Endodermal cell (in vitro differentiated cells): ENCODE results near the gene ENOSF1. TPM values are rescaled to one million over a fixed set of nuclear protein-coding genes. Genes with fewer than 3 reads are reported as not detected.

Experiments used
- DNase-seq: peaks from one replicate; pipeline ENCODE4 v3.0.0-alpha.2; 2017
- H3K27ac ChIP-seq: 2 replicates; pipeline ENCODE4 v1.5.1; 2013; ENCODE audit warnings: mild to moderate bottlenecking, low read depth, low read length, moderate library complexity
- H3K27me3 ChIP-seq: 2 replicates; pipeline ENCODE4 v1.6.1; 2013; ENCODE audit warnings: mild to moderate bottlenecking, low read length, moderate library complexity; ENCODE audit not compliant: insufficient read depth, control insufficient read depth, poor library complexity, severe bottlenecking
- H3K36me3 ChIP-seq: 2 replicates; pipeline ENCODE4 v1.7.0; 2013; ENCODE audit warnings: mild to moderate bottlenecking, low read length, moderate library complexity; ENCODE audit not compliant: control insufficient read depth, insufficient read depth
- H3K4me1 ChIP-seq: one replicate; pipeline ENCODE4 v1.7.0; 2013; ENCODE audit warnings: low read length; ENCODE audit not compliant: control insufficient read depth, insufficient read depth
- H3K4me3 ChIP-seq: 2 replicates; pipeline ENCODE4 v1.5.1; 2013; ENCODE audit warnings: mild to moderate bottlenecking, low read length, moderate library complexity
- H3K9ac ChIP-seq: 2 replicates; pipeline ENCODE4 v1.6.1; 2013; ENCODE audit warnings: mild to moderate bottlenecking, low read length, moderate library complexity; ENCODE audit not compliant: poor library complexity, severe bottlenecking; ENCODE audit errors: extremely low read depth
- H3K9me3 ChIP-seq: 2 replicates; pipeline ENCODE4 v1.6.1; 2013; ENCODE audit warnings: mild to moderate bottlenecking, low read length, moderate library complexity; ENCODE audit not compliant: control insufficient read depth
- H3K27ac Mint-ChIP-seq: 2 replicates; pipeline ENCODE4 v1.8.0; 2020; ENCODE audit warnings: mixed read lengths
- H3K27me3 Mint-ChIP-seq: 2 replicates; pipeline ENCODE4 v1.8.0; 2021; ENCODE audit warnings: mild to moderate bottlenecking, mixed read lengths; ENCODE audit not compliant: insufficient read depth
- H3K36me3 Mint-ChIP-seq: 2 replicates; pipeline ENCODE4 v1.8.0; 2020; ENCODE audit warnings: low read depth, mixed read lengths
- H3K4me1 Mint-ChIP-seq: 2 replicates; pipeline ENCODE4 v1.8.0; 2020; ENCODE audit warnings: mixed read lengths
- H3K4me3 Mint-ChIP-seq: 2 replicates; pipeline ENCODE4 v1.8.0; 2020; ENCODE audit warnings: mild to moderate bottlenecking, moderate library complexity, mixed read lengths
- H3K9me3 Mint-ChIP-seq: 2 replicates; pipeline ENCODE4 v1.8.0; 2020; ENCODE audit warnings: mild to moderate bottlenecking, mixed read lengths
- CTCF ChIP-seq: fragments of 200-600 bp; sonication (generic); conservative IDR thresholded peaks from 2 replicates; pipeline ENCODE4 v1.5.0; 2021; ENCODE audit warnings: antibody characterized with exemption, mild to moderate bottlenecking
- WGBS, 2 experiments: methylation state at CpG; one replicate each; pipeline versions ENCODE4 v1.1.5 to v1.1.7; 2013; ENCODE audit warnings: missing lambda C conversion rate in 2 of 2, mixed read lengths in 1 of 2; ENCODE audit not compliant: insufficient coverage in 1 of 2, insufficient read length in 1 of 2; 5-methylcytosine and 5-hydroxymethylcytosine counted together
- total RNA-seq, 2 donors: library from RNA; stranded (reverse); fragmentation: NEBNext Ultra II Directional in 1 of 2; extraction: Animal tissue kit (Norgen Biotek cat#: 25700) in 1 of 2; gene quantifications; 2 replicates in 1 of 2; 3 replicates in 1 of 2; pipeline ENCODE4 v1.2.1, GENCODE V29; 2021

Gene ENOSF1
- total RNA-seq, 2 donors from 2014 or later, result 85.7 to 89.5 TPM

DNA sequence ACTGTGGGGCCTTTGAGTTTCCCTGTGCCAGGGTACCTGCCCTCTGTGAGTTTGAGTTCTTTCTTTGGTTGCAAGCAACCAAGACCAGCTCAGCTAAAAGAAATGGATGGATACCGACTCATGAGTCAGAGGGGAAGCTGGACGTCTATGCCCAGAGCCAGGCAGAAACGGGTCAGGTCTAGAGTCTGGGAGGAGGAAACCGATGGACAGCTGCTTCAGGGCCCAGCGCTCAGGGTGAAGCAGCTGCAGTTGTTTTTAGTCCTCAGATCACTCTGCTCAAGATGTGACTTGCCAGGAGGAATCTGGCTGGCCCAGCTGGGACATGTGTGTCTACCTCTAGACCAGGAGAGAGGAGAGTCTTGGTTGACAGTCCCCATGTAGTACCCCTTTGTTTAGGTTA lies 65.1 kb downstream of the ENOSF1 start:
- no peak for TF ChIP-seq CTCF
- no peak overlapping the region for H3K27ac ChIP-seq
- DNase-seq, result no peak
- no peaks in the 10 kb centered on the region for H3K4me1 Mint-ChIP-seq
- H3K4me3 ChIP-seq, result no peak overlapping the region
- no peak overlapping the region for H3K27ac Mint-ChIP-seq
- peaks cover 1% of the 10 kb centered on the region for H3K27me3 Mint-ChIP-seq
- no peaks in the 10 kb centered on the region for H3K9me3 Mint-ChIP-seq
- H3K36me3 ChIP-seq, result no peaks in the 10 kb centered on the region
- H3K9me3 ChIP-seq, result peaks cover 4% of the 10 kb centered on the region
- whole genome bisulfite sequencing, 2 experiments, result 86 to 96% methylated on average over 5 of the region's 5 CpGs
- no peak overlapping the region for H3K9ac ChIP-seq
- no peaks in the 10 kb centered on the region for H3K36me3 Mint-ChIP-seq
- H3K27me3 ChIP-seq, result no peaks in the 10 kb centered on the region
- no peak overlapping the region for H3K4me3 Mint-ChIP-seq
- H3K4me1 ChIP-seq, result no peaks in the 10 kb centered on the region

- no peak for DNase-seq
- Histone ChIP-seq H3K9me3 (peaks cover 4% of the 10 kb centered on the region), H3K27me3 (no peaks in the 10 kb centered on the region), H3K27ac (no peak overlapping the region), H3K4me3 (no peak overlapping the region), H3K36me3 (no peaks in the 10 kb centered on the region), H3K4me1 (no peaks in the 10 kb centered on the region), H3K9ac (no peak overlapping the region)
- no peaks in the 10 kb centered on the region for H3K36me3 Mint-ChIP-seq
- no peaks in the 10 kb centered on the region for H3K9me3 Mint-ChIP-seq
- WGBS, 2 experiments, result 66% methylated on average over 2 of the region's 2 CpGs; no CpG with 5 or more reads in 1 of the 2 experiments
- no peak overlapping the region for H3K27ac Mint-ChIP-seq
- peaks cover 1% of the 10 kb centered on the region for H3K27me3 Mint-ChIP-seq
- TF ChIP-seq CTCF, result peak; percentile 39
- H3K4me3 Mint-ChIP-seq, result no peak overlapping the region
- no peaks in the 10 kb centered on the region for H3K4me1 Mint-ChIP-seq
Measured at GRCh38 chr18:644395-645004, 67.9 kb downstream of the ENOSF1 start.

DNA sequence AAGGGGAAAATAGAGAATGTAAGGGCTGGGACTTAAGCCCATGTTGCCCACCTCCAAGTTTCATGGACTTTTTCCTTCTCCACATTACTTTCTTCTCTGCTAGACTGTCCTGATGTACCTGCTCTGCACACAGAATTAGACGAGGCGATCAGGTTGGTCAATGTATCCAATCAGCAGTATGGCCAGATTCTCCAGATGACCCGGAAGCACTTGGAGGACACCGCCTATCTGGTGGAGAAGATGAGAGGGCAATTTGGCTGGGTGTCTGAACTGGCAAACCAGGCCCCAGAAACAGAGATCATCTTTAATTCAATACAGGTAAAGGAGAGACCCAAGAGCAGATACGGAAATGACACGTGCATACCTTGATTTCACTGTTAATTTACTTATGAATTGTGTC lies 71.2 kb downstream of the ENOSF1 start:
- Histone ChIP-seq H3K4me1 (no peaks in the 10 kb centered on the region), H3K4me3 (no peak overlapping the region), H3K27ac (no peak overlapping the region), H3K27me3 (no peaks in the 10 kb centered on the region), H3K36me3 (no peaks in the 10 kb centered on the region), H3K9ac (no peak overlapping the region), H3K9me3 (peaks cover 4% of the 10 kb centered on the region)
- 96 to 99% methylated on average over 6 of the region's 6 CpGs for WGBS, 2 experiments
- H3K27ac Mint-ChIP-seq, result no peak overlapping the region
- no peaks in the 10 kb centered on the region for H3K4me1 Mint-ChIP-seq
- TF ChIP-seq CTCF, result no peak
- no peaks in the 10 kb centered on the region for H3K36me3 Mint-ChIP-seq
- no peaks in the 10 kb centered on the region for H3K9me3 Mint-ChIP-seq
- peaks cover 1% of the 10 kb centered on the region for H3K27me3 Mint-ChIP-seq
- no peak for DNase-seq
- no peak overlapping the region for H3K4me3 Mint-ChIP-seq
